ENCODE measurements around the gene RNF212. TPM values are rescaled to one million over a fixed set of nuclear protein-coding genes. Genes with fewer than 3 reads are reported as not detected.

Gene RNF212
- total and polyA plus RNA-seq, 2 donors (not counting 3 experiments of a cell fraction or from before 2014, with no cell fraction given): 2.3 to 2.8 TPM

DNA sequence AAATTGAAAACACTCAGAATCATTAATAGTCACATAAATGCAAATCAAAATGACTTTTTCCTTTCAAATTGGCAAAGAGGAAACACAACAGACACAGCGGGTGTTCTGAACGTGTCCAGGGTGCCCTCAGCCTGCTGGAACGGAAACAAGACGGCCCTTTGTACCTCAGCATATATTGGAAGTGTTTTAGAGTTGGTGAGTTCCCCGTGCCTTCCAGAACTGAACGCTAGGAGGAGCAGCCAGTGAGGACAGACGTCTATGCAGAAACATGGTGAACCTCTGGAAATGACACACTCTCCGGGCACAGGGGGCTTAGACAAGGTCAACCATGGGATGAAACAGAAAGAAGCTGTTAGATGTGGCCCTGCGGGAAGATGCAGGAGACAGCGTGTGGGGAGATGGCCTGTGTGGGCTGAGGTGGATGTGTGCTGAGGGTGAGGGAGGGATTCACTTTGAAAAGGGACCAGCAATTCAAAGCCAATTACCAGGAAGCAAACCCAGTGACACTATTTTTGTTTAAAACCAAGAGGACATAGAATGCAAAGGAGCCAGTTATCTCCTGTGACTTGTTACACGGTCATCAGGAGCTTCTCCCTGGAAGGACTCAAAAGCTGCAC, 40.4 kb downstream of the RNF212 start:
- Histone ChIP-seq H3K9me3 (replicated peaks; ENCODE audit: control insufficient read depth, insufficient read depth, low read length) (no peaks in the 10 kb centered on the region), H3K79me2 (ENCODE audit: control insufficient read depth, insufficient read depth, low read length) (no peaks in the 10 kb centered on the region), H3K27me3 (ENCODE audit: control insufficient read depth in 2 of 2, insufficient read depth in 2 of 2, low read length in 2 of 2) (peaks cover 2 to 6% of the 10 kb centered on the region in 2 experiments), H2AFZ (ENCODE audit: low read depth, low read length) (no peak overlapping the region), H3K36me3 (ENCODE audit: control insufficient read depth in 2 of 2, extremely low read depth in 1 of 2, insufficient read depth in 2 of 2, low read length in 2 of 2) (no peaks in the 10 kb centered on the region), H3K27ac (ENCODE audit: insufficient read depth, low read depth, low read length) (no peak overlapping the region), H3K4me3 (replicated peaks in 1 of 3; ENCODE audit: insufficient read depth in 1 of 3, low read depth in 1 of 3, low read length in 3 of 3) (no peak overlapping the region), H3K9ac (replicated peaks; ENCODE audit: extremely low read depth, insufficient read depth, low read length) (no peak overlapping the region), H4K20me1 (replicated peaks; ENCODE audit: control insufficient read depth, extremely low read depth, insufficient read depth, low read length) (no peaks in the 10 kb centered on the region), H3K4me1 (ENCODE audit: control insufficient read depth, extremely low read depth, insufficient read depth, low read length) (peaks cover 2% of the 10 kb centered on the region), H3K4me2 (ENCODE audit: insufficient read depth, low read length) (no peak overlapping the region), H3K9me1 (replicated peaks; ENCODE audit: control insufficient read depth, extremely low read depth, insufficient read depth, low read length) (no peaks in the 10 kb centered on the region)
- ChIA-PET CTCF (interaction anchor here (1.2 kb wide), 1 partner anchor 10 kb away, joined by 4 read pairs; no protein-coding TSS in a partner anchor), POLR2A (no interaction called here)
- no TSS peak for BruUV-seq (replicated peaks)
- DNase-seq (ENCODE audit: low read depth, low spot score) (peak; percentile 79), FAIRE-seq (peak; percentile 97)
- no peak for TF ChIP-seq JUN (IDR thresholded peaks at IDR 0.05; ENCODE audit: borderline replicate concordance, insufficient read depth, insufficient read length, low read depth)
- TF ChIP-seq, protein P1, sequence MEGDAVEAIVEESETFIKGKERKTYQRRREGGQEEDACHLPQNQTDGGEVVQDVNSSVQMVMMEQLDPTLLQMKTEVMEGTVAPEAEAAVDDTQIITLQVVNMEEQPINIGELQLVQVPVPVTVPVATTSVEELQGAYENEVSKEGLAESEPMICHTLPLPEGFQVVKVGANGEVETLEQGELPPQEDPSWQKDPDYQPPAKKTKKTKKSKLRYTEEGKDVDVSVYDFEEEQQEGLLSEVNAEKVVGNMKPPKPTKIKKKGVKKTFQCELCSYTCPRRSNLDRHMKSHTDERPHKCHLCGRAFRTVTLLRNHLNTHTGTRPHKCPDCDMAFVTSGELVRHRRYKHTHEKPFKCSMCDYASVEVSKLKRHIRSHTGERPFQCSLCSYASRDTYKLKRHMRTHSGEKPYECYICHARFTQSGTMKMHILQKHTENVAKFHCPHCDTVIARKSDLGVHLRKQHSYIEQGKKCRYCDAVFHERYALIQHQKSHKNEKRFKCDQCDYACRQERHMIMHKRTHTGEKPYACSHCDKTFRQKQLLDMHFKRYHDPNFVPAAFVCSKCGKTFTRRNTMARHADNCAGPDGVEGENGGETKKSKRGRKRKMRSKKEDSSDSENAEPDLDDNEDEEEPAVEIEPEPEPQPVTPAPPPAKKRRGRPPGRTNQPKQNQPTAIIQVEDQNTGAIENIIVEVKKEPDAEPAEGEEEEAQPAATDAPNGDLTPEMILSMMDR (IDR thresholded peaks at IDR 0.05; ENCODE audit: extremely low read depth in 1 of 2, insufficient read depth in 1 of 2, low read depth in 1 of 2, low read length in 2 of 2): peak; percentile 73 to 86
- dilution Hi-C loops (cut with MboI; ENCODE audit: extremely low pct_ligation_motif_present, low sequenced_read_pairs) (no loop called here), intact Hi-C loops (cut with micrococcal nuclease) (no loop called here)

GRCh38 chr4:1069394-1069793, 44.0 kb downstream of the RNF212 start:
- Histone ChIP-seq H3K4me1 (ENCODE audit: control insufficient read depth, extremely low read depth, insufficient read depth, low read length) (peaks cover 2% of the 10 kb centered on the region), H3K36me3 (ENCODE audit: control insufficient read depth in 2 of 2, extremely low read depth in 1 of 2, insufficient read depth in 2 of 2, low read length in 2 of 2) (no peaks in the 10 kb centered on the region), H3K27ac (ENCODE audit: insufficient read depth, low read depth, low read length) (no peak overlapping the region), H4K20me1 (replicated peaks; ENCODE audit: control insufficient read depth, extremely low read depth, insufficient read depth, low read length) (no peaks in the 10 kb centered on the region), H3K4me3 (replicated peaks in 1 of 3; ENCODE audit: insufficient read depth in 1 of 3, low read depth in 1 of 3, low read length in 3 of 3) (no peak overlapping the region), H3K79me2 (ENCODE audit: control insufficient read depth, insufficient read depth, low read length) (no peaks in the 10 kb centered on the region), H3K9me3 (replicated peaks; ENCODE audit: control insufficient read depth, insufficient read depth, low read length) (no peaks in the 10 kb centered on the region), H3K9me1 (replicated peaks; ENCODE audit: control insufficient read depth, extremely low read depth, insufficient read depth, low read length) (no peaks in the 10 kb centered on the region), H3K27me3 (ENCODE audit: control insufficient read depth in 2 of 2, insufficient read depth in 2 of 2, low read length in 2 of 2) (peaks cover 6 to 10% of the 10 kb centered on the region in 2 experiments), H2AFZ (ENCODE audit: low read depth, low read length) (no peak overlapping the region), H3K4me2 (ENCODE audit: insufficient read depth, low read length) (no peak overlapping the region), H3K9ac (replicated peaks; ENCODE audit: extremely low read depth, insufficient read depth, low read length) (no peak overlapping the region)
- dilution Hi-C loops (cut with MboI; ENCODE audit: extremely low pct_ligation_motif_present, low sequenced_read_pairs) (no loop called here), intact Hi-C loops (cut with micrococcal nuclease) (no loop called here)
- FAIRE-seq (no peak), DNase-seq (ENCODE audit: low read depth, low spot score) (no peak)
- TF ChIP-seq POLR2A (IDR thresholded peaks at IDR 0.05; ENCODE audit: low read depth, low read length): no peak
- no peak for TF ChIP-seq POLR2AphosphoS5 (IDR thresholded peaks at IDR 0.05; ENCODE audit: insufficient read depth, low read depth, low read length)
- TF ChIP-seq GATA2 (IDR thresholded peaks at IDR 0.05; ENCODE audit: insufficient read depth, insufficient read length, low read depth, low read length): no peak
- TF ChIP-seq, protein P2, sequence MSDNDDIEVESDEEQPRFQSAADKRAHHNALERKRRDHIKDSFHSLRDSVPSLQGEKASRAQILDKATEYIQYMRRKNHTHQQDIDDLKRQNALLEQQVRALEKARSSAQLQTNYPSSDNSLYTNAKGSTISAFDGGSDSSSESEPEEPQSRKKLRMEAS (IDR thresholded peaks at IDR 0.05; ENCODE audit: insufficient read depth, insufficient read length): no peak
- TF ChIP-seq, protein P1 (IDR thresholded peaks at IDR 0.05; ENCODE audit: extremely low read depth in 1 of 2, insufficient read depth in 1 of 2, low read depth in 1 of 2, low read length in 2 of 2): no peak
- TF ChIP-seq MYC (IDR thresholded peaks at IDR 0.05; ENCODE audit: low read depth, low read length): no peak
- TF ChIP-seq JUN (IDR thresholded peaks at IDR 0.05; ENCODE audit: borderline replicate concordance, insufficient read depth, insufficient read length, low read depth): no peak
- no peak for TF ChIP-seq EZH2 (IDR thresholded peaks at IDR 0.05; ENCODE audit: borderline replicate concordance, low read depth, low read length, severe bottlenecking)
- TF ChIP-seq FOS (IDR thresholded peaks at IDR 0.05; ENCODE audit: borderline replicate concordance, insufficient read depth, low read length): no peak
- ChIA-PET POLR2A (no interaction called here), CTCF (no interaction called here)
- no TSS peak for BruUV-seq (replicated peaks)
